Measurements from ENCODE around the gene PHLPP1.

DNA sequence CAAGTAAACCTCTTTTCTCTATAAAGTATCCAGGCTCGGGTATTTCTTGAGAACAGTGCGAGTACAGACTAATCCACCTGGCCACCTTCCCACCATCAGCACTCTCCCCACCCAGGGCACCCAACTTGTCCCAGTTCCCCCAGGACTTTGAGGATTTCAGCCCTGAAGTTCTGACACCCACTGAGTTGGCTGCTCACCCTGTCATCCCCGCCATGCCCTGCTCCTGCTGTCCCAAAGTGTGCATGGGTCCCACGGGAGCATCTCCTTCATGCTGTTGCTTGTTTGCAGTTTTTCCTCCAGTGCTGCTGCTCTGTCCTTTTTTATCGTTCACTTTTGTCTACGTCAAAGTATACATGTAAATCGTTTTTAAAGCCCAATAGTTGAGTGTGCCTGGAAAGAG, 273.9 kb downstream of the PHLPP1 start:
- TF ChIP-seq EZH2phosphoT487 (conservative IDR thresholded peaks at IDR 0.05; ENCODE audit: low read length): no peak
- TF ChIP-seq, protein P1, sequence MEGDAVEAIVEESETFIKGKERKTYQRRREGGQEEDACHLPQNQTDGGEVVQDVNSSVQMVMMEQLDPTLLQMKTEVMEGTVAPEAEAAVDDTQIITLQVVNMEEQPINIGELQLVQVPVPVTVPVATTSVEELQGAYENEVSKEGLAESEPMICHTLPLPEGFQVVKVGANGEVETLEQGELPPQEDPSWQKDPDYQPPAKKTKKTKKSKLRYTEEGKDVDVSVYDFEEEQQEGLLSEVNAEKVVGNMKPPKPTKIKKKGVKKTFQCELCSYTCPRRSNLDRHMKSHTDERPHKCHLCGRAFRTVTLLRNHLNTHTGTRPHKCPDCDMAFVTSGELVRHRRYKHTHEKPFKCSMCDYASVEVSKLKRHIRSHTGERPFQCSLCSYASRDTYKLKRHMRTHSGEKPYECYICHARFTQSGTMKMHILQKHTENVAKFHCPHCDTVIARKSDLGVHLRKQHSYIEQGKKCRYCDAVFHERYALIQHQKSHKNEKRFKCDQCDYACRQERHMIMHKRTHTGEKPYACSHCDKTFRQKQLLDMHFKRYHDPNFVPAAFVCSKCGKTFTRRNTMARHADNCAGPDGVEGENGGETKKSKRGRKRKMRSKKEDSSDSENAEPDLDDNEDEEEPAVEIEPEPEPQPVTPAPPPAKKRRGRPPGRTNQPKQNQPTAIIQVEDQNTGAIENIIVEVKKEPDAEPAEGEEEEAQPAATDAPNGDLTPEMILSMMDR (IDR thresholded peaks at IDR 0.05; ENCODE audit: insufficient read depth, low read length, poor library complexity, severe bottlenecking): no peak
